Skeletal muscle satellite cell (primary cell): ENCODE data around the gene RRBP1.

Experiments
- H3K27me3 ChIP-seq: 2 replicates; pipeline ENCODE4 v1.7.0; 2013; ENCODE audit warnings: low read length; ENCODE audit not compliant: control insufficient read depth, insufficient read depth
- H3K36me3 ChIP-seq: 2 replicates; pipeline ENCODE4 v1.7.0; 2013; ENCODE audit warnings: mild to moderate bottlenecking, control low read depth, low read length; ENCODE audit not compliant: insufficient read depth
- H3K4me1 ChIP-seq: 2 replicates; pipeline ENCODE4 v1.7.0; 2013; ENCODE audit warnings: low read length; ENCODE audit not compliant: control insufficient read depth, insufficient read depth
- H3K4me2 ChIP-seq: 2 replicates; pipeline ENCODE4 v1.7.0; 2013; ENCODE audit warnings: mild to moderate bottlenecking, low read length
- H3K4me3 ChIP-seq: 2 replicates; pipeline ENCODE4 v1.7.0; 2013; ENCODE audit warnings: low read length
- H3K9ac ChIP-seq: 2 replicates; pipeline ENCODE4 v1.7.0; 2013; ENCODE audit warnings: mild to moderate bottlenecking, low read depth, low read length, moderate library complexity
- H3K9me3 ChIP-seq: replicated peaks from 2 replicates; pipeline ENCODE4 v1.7.0; 2013; ENCODE audit warnings: mild to moderate bottlenecking, control low read depth, low read length

The RRBP1 gene

GRCh38 chr20:17611540-17612286 is 70.3 kb downstream of the RRBP1 start:
- H3K9ac ChIP-seq: no peak overlapping the region
- H3K4me1 ChIP-seq: no peaks in the 10 kb centered on the region
- no peak overlapping the region for H3K4me2 ChIP-seq
- H3K4me3 ChIP-seq: no peak overlapping the region
- peaks cover 70% of the 10 kb centered on the region for H3K36me3 ChIP-seq
- no peaks in the 10 kb centered on the region for H3K9me3 ChIP-seq
- no peaks in the 10 kb centered on the region for H3K27me3 ChIP-seq

- H3K9ac ChIP-seq: no peak overlapping the region
- peaks cover 66% of the 10 kb centered on the region for H3K36me3 ChIP-seq
- no peaks in the 10 kb centered on the region for H3K27me3 ChIP-seq
- H3K9me3 ChIP-seq: no peaks in the 10 kb centered on the region
- H3K4me1 ChIP-seq: no peaks in the 10 kb centered on the region
- H3K4me2 ChIP-seq: no peak overlapping the region
- H3K4me3 ChIP-seq: no peak overlapping the region
Measured at GRCh38 chr20:17611290-17611539, 70.8 kb downstream of the RRBP1 start.

- peaks cover 61% of the 10 kb centered on the region for H3K36me3 ChIP-seq
- no peaks in the 10 kb centered on the region for H3K9me3 ChIP-seq
- H3K4me2 ChIP-seq: no peak overlapping the region
- no peaks in the 10 kb centered on the region for H3K4me1 ChIP-seq
- no peaks in the 10 kb centered on the region for H3K27me3 ChIP-seq
- H3K4me3 ChIP-seq: no peak overlapping the region
- no peak overlapping the region for H3K9ac ChIP-seq
Measured at GRCh38 chr20:17610566-17611289, 71.3 kb downstream of the RRBP1 start.

GRCh38 chr20:17609811-17610377 is 72.1 kb downstream of the RRBP1 start:
- Histone ChIP-seq H3K4me2 (no peak overlapping the region), H3K9me3 (no peaks in the 10 kb centered on the region), H3K36me3 (peaks cover 56% of the 10 kb centered on the region), H3K27me3 (no peaks in the 10 kb centered on the region), H3K9ac (no peak overlapping the region), H3K4me1 (no peaks in the 10 kb centered on the region), H3K4me3 (no peak overlapping the region)

- no peaks in the 10 kb centered on the region for H3K9me3 ChIP-seq
- no peaks in the 10 kb centered on the region for H3K4me1 ChIP-seq
- H3K4me3 ChIP-seq: no peak overlapping the region
- H3K4me2 ChIP-seq: no peak overlapping the region
- H3K27me3 ChIP-seq: no peaks in the 10 kb centered on the region
- peaks cover 54% of the 10 kb centered on the region for H3K36me3 ChIP-seq
- no peak overlapping the region for H3K9ac ChIP-seq
Measured at GRCh38 chr20:17608701-17609497, 73.1 kb downstream of the RRBP1 start.

- peaks cover 47% of the 10 kb centered on the region for H3K36me3 ChIP-seq
- H3K4me3 ChIP-seq: no peak overlapping the region
- no peak overlapping the region for H3K4me2 ChIP-seq
- H3K9ac ChIP-seq: no peak overlapping the region
- H3K4me1 ChIP-seq: no peaks in the 10 kb centered on the region
- no peaks in the 10 kb centered on the region for H3K9me3 ChIP-seq
- no peaks in the 10 kb centered on the region for H3K27me3 ChIP-seq
Measured at GRCh38 chr20:17606001-17606400, 76.0 kb downstream of the RRBP1 start.

- no peak overlapping the region for H3K9ac ChIP-seq
- H3K4me1 ChIP-seq: no peaks in the 10 kb centered on the region
- H3K27me3 ChIP-seq: no peaks in the 10 kb centered on the region
- peaks cover 46% of the 10 kb centered on the region for H3K36me3 ChIP-seq
- H3K4me2 ChIP-seq: no peak overlapping the region
- no peak overlapping the region for H3K4me3 ChIP-seq
- no peaks in the 10 kb centered on the region for H3K9me3 ChIP-seq
Measured at GRCh38 chr20:17605131-17605660, 76.8 kb downstream of the RRBP1 start.

- H3K9me3 ChIP-seq: no peaks in the 10 kb centered on the region
- H3K4me1 ChIP-seq: peaks cover 2% of the 10 kb centered on the region
- no peak overlapping the region for H3K4me3 ChIP-seq
- H3K9ac ChIP-seq: no peak overlapping the region
- peaks cover 35% of the 10 kb centered on the region for H3K36me3 ChIP-seq
- no peak overlapping the region for H3K4me2 ChIP-seq
- H3K27me3 ChIP-seq: no peaks in the 10 kb centered on the region
Measured at GRCh38 chr20:17602493-17602892, 79.5 kb downstream of the RRBP1 start.

GRCh38 chr20:17601957-17602356 is 80.1 kb downstream of the RRBP1 start:
- Histone ChIP-seq H3K4me2 (no peak overlapping the region), H3K4me1 (peaks cover 2% of the 10 kb centered on the region), H3K9me3 (no peaks in the 10 kb centered on the region), H3K9ac (no peak overlapping the region), H3K27me3 (no peaks in the 10 kb centered on the region), H3K4me3 (no peak overlapping the region), H3K36me3 (peaks cover 30% of the 10 kb centered on the region)

- no peak overlapping the region for H3K4me2 ChIP-seq
- no peaks in the 10 kb centered on the region for H3K9me3 ChIP-seq
- H3K4me1 ChIP-seq: peaks cover 13% of the 10 kb centered on the region
- no peak overlapping the region for H3K4me3 ChIP-seq
- H3K36me3 ChIP-seq: peaks cover 16% of the 10 kb centered on the region
- H3K9ac ChIP-seq: no peak overlapping the region
- no peaks in the 10 kb centered on the region for H3K27me3 ChIP-seq
Measured at GRCh38 chr20:17598013-17598550, 84.0 kb downstream of the RRBP1 start.

- Histone ChIP-seq H3K36me3 (peaks cover 14% of the 10 kb centered on the region), H3K4me3 (no peak overlapping the region), H3K4me1 (peaks cover 13% of the 10 kb centered on the region), H3K27me3 (no peaks in the 10 kb centered on the region), H3K9ac (no peak overlapping the region), H3K9me3 (no peaks in the 10 kb centered on the region), H3K4me2 (no peak overlapping the region)
Measured at GRCh38 chr20:17595856-17596255, 86.2 kb downstream of the RRBP1 start.
